NCI-H2171 (cell line): ENCODE data around the gene TRPM3.

Source experiments
- DNase-seq: peaks from one replicate; lab custom pipeline; 2025; lab: John Stamatoyannopoulos, UW

TRPM3 gene

GRCh38 chr9:70577671-70578070 is 543.8 kb downstream of the TRPM3 start:
- DNase-seq: no peak

GRCh38 chr9:70576116-70576515 is 545.3 kb downstream of the TRPM3 start:
- DNase-seq: no peak

DNA sequence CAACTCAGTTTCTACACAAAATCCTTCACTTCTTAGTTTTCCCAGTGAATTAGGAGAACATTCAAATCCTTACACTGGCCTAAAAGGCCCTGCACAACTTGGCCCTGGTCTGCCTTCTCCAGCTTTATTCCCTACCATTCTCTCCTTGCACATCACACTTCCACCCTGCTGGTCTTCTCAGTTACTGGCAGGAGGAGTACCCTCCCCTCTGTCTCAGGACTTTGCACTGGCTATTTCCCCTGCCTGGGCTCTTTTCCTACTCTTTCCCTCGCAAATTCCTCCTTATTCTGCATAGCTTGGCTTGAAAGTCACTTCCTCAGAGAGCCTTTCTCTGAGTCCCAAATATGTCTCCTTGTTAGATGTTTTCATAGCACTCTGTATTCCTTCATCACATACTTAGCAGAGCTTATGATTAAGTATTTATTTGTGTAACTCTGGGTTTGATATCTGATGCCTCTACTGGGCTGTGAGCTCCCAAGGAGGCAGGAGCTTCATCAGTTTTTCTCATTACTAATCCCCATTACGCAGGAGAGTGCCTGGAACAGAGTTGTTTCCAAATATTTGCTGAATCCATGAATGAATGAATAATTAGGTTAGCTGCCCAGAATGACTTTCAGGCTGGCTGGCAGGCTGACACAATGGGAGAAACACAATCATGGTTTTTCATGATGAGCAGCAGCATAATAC is 547.1 kb downstream of the TRPM3 start:
- no peak for DNase-seq

GRCh38 chr9:70573308-70573707 is 548.1 kb downstream of the TRPM3 start:
- no peak for DNase-seq

GRCh38 chr9:70571258-70571657 is 550.2 kb downstream of the TRPM3 start:
- no peak for DNase-seq

GRCh38 chr9:70569791-70570190 is 551.6 kb downstream of the TRPM3 start:
- DNase-seq: no peak

DNA sequence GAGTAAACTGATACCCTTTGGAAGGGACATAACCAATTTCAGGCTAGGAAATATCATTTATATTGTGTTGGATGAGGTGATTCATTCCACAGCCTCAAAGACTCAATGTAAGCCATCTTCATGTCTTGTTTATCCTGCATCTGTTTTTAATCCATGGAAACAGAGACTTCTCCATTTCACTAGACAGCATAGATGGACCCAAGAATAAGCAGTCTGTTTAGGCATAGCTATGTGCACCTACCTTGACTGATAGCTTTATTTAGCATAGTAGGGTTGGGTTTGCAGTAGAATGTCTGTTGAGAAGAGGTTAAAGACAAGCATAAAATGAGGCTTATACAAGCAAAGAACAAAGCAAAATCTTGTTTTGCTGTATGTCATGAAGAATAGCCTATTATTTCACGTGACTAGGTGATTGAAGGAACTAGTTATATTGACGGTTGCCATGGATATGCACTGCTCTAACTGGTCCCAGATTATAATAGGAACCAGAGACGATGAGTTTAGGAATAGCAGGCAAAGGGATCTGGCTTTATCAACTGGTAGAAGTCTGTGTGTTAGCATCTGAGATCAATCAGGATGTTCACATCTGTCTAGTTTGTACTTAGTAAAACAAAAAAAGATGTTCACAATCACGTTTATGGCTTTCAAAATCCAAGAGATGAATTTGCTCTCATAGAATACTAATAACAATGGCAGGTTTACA is 552.2 kb downstream of the TRPM3 start:
- no peak for DNase-seq

DNA sequence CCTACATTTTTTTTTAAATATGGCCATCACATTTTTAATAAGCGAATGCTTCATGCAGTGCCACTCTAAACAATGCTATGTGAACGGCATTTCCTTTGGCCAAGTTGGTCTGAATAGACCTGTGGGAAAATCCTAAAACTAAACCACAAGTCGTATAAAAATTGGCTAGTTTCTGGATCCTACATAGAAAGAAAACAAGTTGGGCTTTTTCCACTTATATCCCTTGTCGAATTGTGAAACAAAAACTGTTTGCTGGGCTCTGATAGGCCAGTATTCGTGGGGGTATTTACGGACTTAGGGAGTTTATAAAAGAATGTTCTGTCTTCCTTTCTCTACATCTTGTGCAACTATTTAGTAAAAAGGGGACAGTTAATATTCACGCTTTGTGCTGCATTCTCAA is 553.9 kb downstream of the TRPM3 start:
- no peak for DNase-seq

GRCh38 chr9:70566751-70567150 is 554.7 kb downstream of the TRPM3 start:
- DNase-seq: no peak

- no peak for DNase-seq
These were observed 555.4 kb downstream of the TRPM3 start for GRCh38 chr9:70566066-70566465.

- no peak for DNase-seq
These were observed 556.7 kb downstream of the TRPM3 start for GRCh38 chr9:70564468-70565335.

- no peak for DNase-seq
These were observed 557.8 kb downstream of the TRPM3 start for GRCh38 chr9:70563431-70564204.

GRCh38 chr9:70563010-70563409 is 558.4 kb downstream of the TRPM3 start:
- no peak for DNase-seq

GRCh38 chr9:70561786-70562395 is 559.5 kb downstream of the TRPM3 start:
- no peak for DNase-seq

DNA sequence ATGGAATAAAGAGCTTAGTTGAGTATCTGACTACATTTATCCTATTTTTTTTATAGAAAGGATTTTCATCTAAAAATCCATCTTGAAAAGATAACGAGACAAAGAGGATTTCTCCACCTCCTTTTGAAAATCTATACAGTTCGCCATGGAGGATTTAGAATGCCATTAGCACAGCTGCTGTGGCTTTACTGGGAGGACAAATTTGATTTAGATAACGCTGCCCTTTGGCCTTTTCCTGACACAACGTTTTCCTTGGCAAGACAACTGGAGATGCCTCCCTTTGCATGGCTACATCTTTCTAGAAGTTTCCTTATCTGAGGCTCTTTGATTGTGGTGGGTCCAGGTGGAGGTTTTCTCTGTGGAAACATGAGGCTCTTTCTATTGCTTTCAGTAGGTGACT is 560.3 kb downstream of the TRPM3 start:
- no peak for DNase-seq

GRCh38 chr9:70559102-70559501 is 562.3 kb downstream of the TRPM3 start:
- no peak for DNase-seq

GRCh38 chr9:70557661-70558369 is 563.6 kb downstream of the TRPM3 start:
- no peak for DNase-seq

- DNase-seq: no peak
These were observed 564.6 kb downstream of the TRPM3 start for GRCh38 chr9:70556771-70557170.

GRCh38 chr9:70554881-70555280 is 566.5 kb downstream of the TRPM3 start:
- DNase-seq: no peak

GRCh38 chr9:70553707-70554673 is 567.4 kb downstream of the TRPM3 start:
- DNase-seq: no peak
